HG03108 (cell line): ENCODE measurements around the gene CENPQ.
A peak's percentile ranks its signal among the peaks of the same experiment; 100 is the strongest.
"Not testable (repeated sequence)": the region's sequence is repeated elsewhere in the genome, so short reads cannot be mapped to it uniquely, and the experiment has no call there.

Experiments
- ATAC-seq: cut with Tn5 transposase; IDR thresholded peaks from one replicate; pipeline ENCODE4 v1.9.1; 2021; ENCODE audit warnings: moderate library complexity; ENCODE audit not compliant: unreplicated experiment

Gene CENPQ

GRCh38 chr6:49462927-49463611, at the start of gene CENPQ, which contains the start of gene MMUT:
TSS of gene CENPQ (plus strand) at chr6:49463370. CDS start at chr6:49470177, 6,807 bp downstream.
TSS of gene MMUT (minus strand) at chr6:49463253. CDS start at chr6:49459466, 3,787 bp downstream.
- ATAC-seq, result peak; percentile 99

GRCh38 chr6:49415358-49415757, 47.8 kb upstream of the CENPQ start:
- no peak for ATAC-seq

GRCh38 chr6:49416195-49416594, 47.0 kb upstream of the CENPQ start:
- ATAC-seq, result no peak

GRCh38 chr6:49423817-49424216, 39.4 kb upstream of the CENPQ start:
- ATAC-seq, result no peak

- no peak for ATAC-seq
Observed at GRCh38 chr6:49430187-49430586, 33.0 kb upstream of the CENPQ start.

- ATAC-seq, result no peak
Observed at GRCh38 chr6:49430866-49431265, 32.3 kb upstream of the CENPQ start.

GRCh38 chr6:49453221-49453620, 9.9 kb upstream of the CENPQ start:
- ATAC-seq, result no peak

- no peak for ATAC-seq
Observed at GRCh38 chr6:49454787-49455709, 8.1 kb upstream of the CENPQ start.

- ATAC-seq, result no peak
Observed at GRCh38 chr6:49457771-49458170, 5.4 kb upstream of the CENPQ start.

GRCh38 chr6:49462071-49462470, 1.1 kb upstream of the CENPQ start:
- no peak for ATAC-seq

GRCh38 chr6:49462599-49462926, 607 bp upstream of the CENPQ start:
- peak; percentile 2 for ATAC-seq

- no peak for ATAC-seq
Observed at GRCh38 chr6:49463612-49463967, 420 bp downstream of the CENPQ start.

GRCh38 chr6:49464691-49465090, 1.5 kb downstream of the CENPQ start:
- no peak for ATAC-seq

- no peak for ATAC-seq
Observed at GRCh38 chr6:49468042-49468441, 4.9 kb downstream of the CENPQ start.

- ATAC-seq, result not testable (repeated sequence)
Observed at GRCh38 chr6:49476564-49476963, 13.4 kb downstream of the CENPQ start.

- ATAC-seq, result no peak
Observed at GRCh38 chr6:49479308-49479970, 16.3 kb downstream of the CENPQ start.

- ATAC-seq, result not testable (repeated sequence)
Observed at GRCh38 chr6:49481846-49482245, 18.7 kb downstream of the CENPQ start.

- not testable (repeated sequence) for ATAC-seq
Observed at GRCh38 chr6:49483380-49483779, 20.2 kb downstream of the CENPQ start.

- no peak for ATAC-seq
Observed at GRCh38 chr6:49490633-49491032, 27.5 kb downstream of the CENPQ start.

- no peak for ATAC-seq
Observed at GRCh38 chr6:49497304-49497703, 34.1 kb downstream of the CENPQ start.

- ATAC-seq, result no peak
Observed at GRCh38 chr6:49499126-49499525, 36.0 kb downstream of the CENPQ start.

GRCh38 chr6:49499623-49500022, 36.5 kb downstream of the CENPQ start, which contains the start of gene GLYATL3:
TSS of gene GLYATL3 (plus strand) at chr6:49499923. CDS start at chr6:49511991, 12,068 bp downstream.
- ATAC-seq, result no peak
